Peyer's patch (tissue), 4 donors: ENCODE data around the gene TMEM101. TPM values are rescaled to one million over a fixed set of nuclear protein-coding genes. Genes with fewer than 3 reads are reported as not detected.
"Not testable (repeated sequence)": the region's sequence is repeated elsewhere in the genome, so short reads cannot be mapped to it uniquely, and the experiment has no call there.

Source experiments
- DNase-seq, 3 donors: peaks; one replicate each; pipeline ENCODE4 v3.0.0-alpha.2; 2017 to 2019
- H3K27ac ChIP-seq, 4 donors: fragments of 200-600 bp; sonication (generic); one replicate each; pipeline ENCODE4 v1.5.1; 2016 to 2019
- H3K27me3 ChIP-seq, 2 donors: fragments of 200-600 bp; sonication (generic); one replicate each; pipeline ENCODE4 v1.5.1; 2019
- H3K36me3 ChIP-seq, 3 donors: fragments of 200-600 bp; sonication (generic); one replicate each; pipeline ENCODE4 v1.5.1; 2016 to 2019
- H3K4me1 ChIP-seq, 4 donors: fragments of 200-600 bp; sonication (generic); one replicate each; pipeline ENCODE4 v1.5.1; 2016 to 2019
- H3K4me3 ChIP-seq, 4 donors: fragments of 200-600 bp; sonication (generic); 1 replicate in 3 of 4; 2 replicates in 1 of 4; pipeline ENCODE4 v1.5.1; 2016 to 2019; ENCODE audit warnings: mild to moderate bottlenecking in 1 of 4
- H3K9me3 ChIP-seq, 4 donors: fragments of 200-600 bp; sonication (generic); one replicate each; pipeline ENCODE4 v1.5.1; 2016 to 2019; ENCODE audit warnings: mild to moderate bottlenecking in 1 of 4
- CTCF ChIP-seq, 6 experiments: fragments of 450-650 bp in 4 of 6; fragments of 200-600 bp in 2 of 6; sonication (generic) in 1 of 6; IDR thresholded peaks; one replicate each; pipeline ENCODE4 v1.5.1; 2017 to 2019; ENCODE audit warnings: antibody characterized with exemption in 6 of 6, mild to moderate bottlenecking in 3 of 6, moderate library complexity in 1 of 6
- POLR2A ChIP-seq, 2 donors: fragments of 450-650 bp; IDR thresholded peaks; one replicate each; pipeline ENCODE4 v1.5.1; 2017; ENCODE audit warnings: antibody characterized with exemption in 2 of 2, mild to moderate bottlenecking in 2 of 2, moderate library complexity in 2 of 2
- total RNA-seq, 4 donors: library from RNA; depleted of rRNA; stranded (reverse); fragments of >200 nt; gene quantifications; one replicate each; pipeline ENCODE4 v1.1.0, GENCODE V29; 2016

The TMEM101 gene
- total RNA-seq, 4 donors from 2014 or later: 8.3 to 20.9 (median 17.5) TPM

GRCh38 chr17:44029736-44030135, 15.0 kb upstream of the TMEM101 start:
- H3K9me3 ChIP-seq: no peaks in the 10 kb centered on the region
- TF ChIP-seq CTCF (IDR thresholded peaks at IDR 0.05): no peak
- no peak for TF ChIP-seq POLR2A (IDR thresholded peaks at IDR 0.05)
- no peak overlapping the region for H3K27ac ChIP-seq
- no peak for DNase-seq
- peaks cover 0 to 25% (median 0%) of the 10 kb centered on the region in 3 donors for H3K36me3 ChIP-seq
- H3K4me3 ChIP-seq: no peak overlapping the region
- H3K4me1 ChIP-seq: no peaks in the 10 kb centered on the region
- H3K27me3 ChIP-seq: no peaks in the 10 kb centered on the region

- Histone ChIP-seq H3K36me3 (no peaks in the 10 kb centered on the region), H3K9me3 (no peaks in the 10 kb centered on the region), H3K4me1 (no peaks in the 10 kb centered on the region), H3K27ac (no peak overlapping the region), H3K27me3 (no peaks in the 10 kb centered on the region), H3K4me3 (no peak overlapping the region)
- TF ChIP-seq CTCF (IDR thresholded peaks at IDR 0.05): no peak
- TF ChIP-seq POLR2A (IDR thresholded peaks at IDR 0.05): no peak
- no peak for DNase-seq
Observed at GRCh38 chr17:44024853-44025252, 10.1 kb upstream of the TMEM101 start.

GRCh38 chr17:44024271-44024663, 9.5 kb upstream of the TMEM101 start:
- TF ChIP-seq CTCF (IDR thresholded peaks at IDR 0.05): no peak
- no peak for TF ChIP-seq POLR2A (IDR thresholded peaks at IDR 0.05)
- Histone ChIP-seq H3K4me3 (no peak overlapping the region), H3K27ac (no peak overlapping the region), H3K4me1 (no peaks in the 10 kb centered on the region), H3K27me3 (no peaks in the 10 kb centered on the region), H3K36me3 (no peaks in the 10 kb centered on the region), H3K9me3 (no peaks in the 10 kb centered on the region)
- no peak for DNase-seq

GRCh38 chr17:44023545-44024270, 8.9 kb upstream of the TMEM101 start:
- DNase-seq: no peak
- Histone ChIP-seq H3K4me1 (no peaks in the 10 kb centered on the region), H3K4me3 (no peak overlapping the region), H3K36me3 (no peaks in the 10 kb centered on the region), H3K27me3 (no peaks in the 10 kb centered on the region), H3K27ac (no peak overlapping the region), H3K9me3 (no peaks in the 10 kb centered on the region)
- TF ChIP-seq CTCF (IDR thresholded peaks at IDR 0.05) (no peak), POLR2A (IDR thresholded peaks at IDR 0.05) (no peak)

GRCh38 chr17:44022246-44022645, 7.5 kb upstream of the TMEM101 start:
- Histone ChIP-seq H3K27ac (no peak overlapping the region), H3K4me3 (no peak overlapping the region), H3K9me3 (no peaks in the 10 kb centered on the region), H3K36me3 (no peaks in the 10 kb centered on the region), H3K27me3 (no peaks in the 10 kb centered on the region), H3K4me1 (no peaks in the 10 kb centered on the region)
- no peak for TF ChIP-seq CTCF (IDR thresholded peaks at IDR 0.05)
- TF ChIP-seq POLR2A (IDR thresholded peaks at IDR 0.05): no peak
- no peak for DNase-seq

- not testable (repeated sequence) for H3K27ac ChIP-seq
Observed at GRCh38 chr17:44021227-44021626, 6.5 kb upstream of the TMEM101 start.

More at GRCh38 chr17:44021227-44021626, 6.5 kb upstream of the TMEM101 start:
- DNase-seq, H3K36me3 ChIP-seq, H3K9me3 ChIP-seq, H3K27me3 ChIP-seq, H3K4me1 ChIP-seq, H3K4me3 ChIP-seq: not testable (repeated sequence)
